DND-41 (cell line): Measurements from ENCODE around the gene ZCCHC3.

Experiments used
- ATAC-seq: fragments of 200-7000 bp; cut with Tn5 transposase; 3 replicates; pipeline ENCODE4 v1.9.1; 2021; ENCODE audit warnings: low read depth; ENCODE audit not compliant: insufficient read depth
- DNase-seq: peaks from one replicate; pipeline ENCODE4 v3.0.0-alpha.2; 2020
- H2AFZ ChIP-seq: 2 replicates; pipeline ENCODE4 v1.6.0; 2012; ENCODE audit warnings: low read depth, low read length
- H3K27ac ChIP-seq: 2 replicates; pipeline ENCODE4 v1.5.1; 2012; ENCODE audit warnings: low read length, inconsistent platforms
- H3K27me3 ChIP-seq: fragments of 200-600 bp; sonication (generic); 2 replicates; pipeline ENCODE4 v1.6.0; 2012; ENCODE audit warnings: low read length, mild to moderate bottlenecking, inconsistent platforms; ENCODE audit not compliant: insufficient read depth, poor library complexity
- H3K36me3 ChIP-seq: 2 replicates; pipeline ENCODE4 v1.5.1; 2012; ENCODE audit warnings: low read length, inconsistent platforms; ENCODE audit not compliant: insufficient read depth
- H3K4me1 ChIP-seq: 2 replicates; pipeline ENCODE4 v1.5.1; 2012; ENCODE audit warnings: mild to moderate bottlenecking, low read length; ENCODE audit not compliant: insufficient read depth
- H3K4me2 ChIP-seq: 2 replicates; pipeline ENCODE4 v1.6.0; 2012; ENCODE audit warnings: mild to moderate bottlenecking, moderate library complexity, low read length, inconsistent platforms; ENCODE audit not compliant: insufficient read depth
- H3K4me3 ChIP-seq, 2 experiments: fragments of 200-600 bp in 1 of 2; shearing (Covaris generic) in 1 of 2; 2 replicates each; pipeline ENCODE4 v1.5.1; 2012 to 2016; ENCODE audit warnings: inconsistent platforms in 2 of 2, low read length in 2 of 2, mild to moderate bottlenecking in 2 of 2, low read depth in 1 of 2, moderate library complexity in 1 of 2
- H3K79me2 ChIP-seq: 2 replicates; pipeline ENCODE4 v1.6.0; 2012; ENCODE audit warnings: low read length, inconsistent platforms; ENCODE audit not compliant: insufficient read depth
- H3K9ac ChIP-seq: 2 replicates; pipeline ENCODE4 v1.6.0; 2012; ENCODE audit warnings: low read depth, mild to moderate bottlenecking, inconsistent platforms, low read length, moderate library complexity
- H3K9me3 ChIP-seq: 2 replicates; pipeline ENCODE4 v1.5.1; 2012; ENCODE audit warnings: low read length, moderate library complexity, mild to moderate bottlenecking, inconsistent platforms; ENCODE audit not compliant: insufficient read depth, severe bottlenecking
- H4K20me1 ChIP-seq: 2 replicates; pipeline ENCODE4 v1.6.0; 2012; ENCODE audit warnings: low read length; ENCODE audit not compliant: insufficient read depth
- EZH2 ChIP-seq: IDR thresholded peaks from 3 replicates; pipeline ENCODE4 v1.6.1; 2012; ENCODE audit warnings: borderline replicate concordance, low read depth, mild to moderate bottlenecking, moderate library complexity, low read length, inconsistent platforms; ENCODE audit not compliant: severe bottlenecking
- TF ChIP-seq, protein P1 (sequence below): IDR thresholded peaks from 2 replicates; pipeline ENCODE4 v1.5.1; 2012; ENCODE audit warnings: borderline replicate concordance, low read length, moderate library complexity, mild to moderate bottlenecking; ENCODE audit not compliant: poor library complexity, severe bottlenecking; ENCODE audit errors: extremely low read depth

Gene ZCCHC3

DNA sequence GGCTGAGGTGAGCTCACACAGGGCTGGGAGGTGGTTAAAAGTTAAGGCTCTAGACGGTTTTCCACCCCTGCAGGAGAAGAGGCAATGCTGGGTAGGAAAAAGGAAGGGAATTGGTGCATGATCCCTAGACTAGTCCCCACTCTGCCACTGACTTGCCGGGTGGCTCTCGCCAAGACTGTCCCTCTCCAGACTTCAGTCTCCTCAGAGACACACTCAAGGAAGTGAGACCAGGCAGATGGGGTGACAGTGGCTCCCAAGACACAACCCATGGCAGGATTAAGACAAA, 19.9 kb upstream of the ZCCHC3 start:
- ATAC-seq = no peak
- Histone ChIP-seq H3K36me3 (peaks cover 51% of the 10 kb centered on the region), H2AFZ (no peak overlapping the region), H4K20me1 (no peaks in the 10 kb centered on the region), H3K27ac (no peak overlapping the region), H3K27me3 (no peaks in the 10 kb centered on the region), H3K4me1 (no peaks in the 10 kb centered on the region), H3K4me3 (no peak overlapping the region), H3K9ac (no peak overlapping the region), H3K79me2 (no peaks in the 10 kb centered on the region), H3K4me2 (no peak overlapping the region), H3K9me3 (no peaks in the 10 kb centered on the region)
- no peak for DNase-seq
- no peak for TF ChIP-seq EZH2
- TF ChIP-seq, protein P1, sequence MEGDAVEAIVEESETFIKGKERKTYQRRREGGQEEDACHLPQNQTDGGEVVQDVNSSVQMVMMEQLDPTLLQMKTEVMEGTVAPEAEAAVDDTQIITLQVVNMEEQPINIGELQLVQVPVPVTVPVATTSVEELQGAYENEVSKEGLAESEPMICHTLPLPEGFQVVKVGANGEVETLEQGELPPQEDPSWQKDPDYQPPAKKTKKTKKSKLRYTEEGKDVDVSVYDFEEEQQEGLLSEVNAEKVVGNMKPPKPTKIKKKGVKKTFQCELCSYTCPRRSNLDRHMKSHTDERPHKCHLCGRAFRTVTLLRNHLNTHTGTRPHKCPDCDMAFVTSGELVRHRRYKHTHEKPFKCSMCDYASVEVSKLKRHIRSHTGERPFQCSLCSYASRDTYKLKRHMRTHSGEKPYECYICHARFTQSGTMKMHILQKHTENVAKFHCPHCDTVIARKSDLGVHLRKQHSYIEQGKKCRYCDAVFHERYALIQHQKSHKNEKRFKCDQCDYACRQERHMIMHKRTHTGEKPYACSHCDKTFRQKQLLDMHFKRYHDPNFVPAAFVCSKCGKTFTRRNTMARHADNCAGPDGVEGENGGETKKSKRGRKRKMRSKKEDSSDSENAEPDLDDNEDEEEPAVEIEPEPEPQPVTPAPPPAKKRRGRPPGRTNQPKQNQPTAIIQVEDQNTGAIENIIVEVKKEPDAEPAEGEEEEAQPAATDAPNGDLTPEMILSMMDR = no peak

DNA sequence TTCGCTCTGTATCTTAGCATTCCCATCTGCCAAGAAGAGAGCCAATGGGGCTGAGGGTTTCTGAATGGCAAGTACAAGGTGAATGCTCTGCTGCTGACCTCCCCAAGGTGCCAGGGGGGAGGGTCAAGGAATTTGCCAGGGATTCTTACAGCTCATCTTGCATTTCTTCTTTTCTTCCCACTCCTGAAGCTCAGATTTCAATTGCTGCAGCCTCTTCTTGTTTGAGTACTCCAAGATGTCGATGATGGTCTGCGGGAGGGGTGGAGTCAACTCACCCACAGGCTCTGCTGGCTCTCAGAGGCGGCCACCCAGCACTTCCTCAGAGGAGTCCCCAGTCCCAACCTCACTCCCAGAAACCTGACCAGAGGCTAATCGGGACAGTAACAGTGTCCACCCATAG, 19.2 kb upstream of the ZCCHC3 start:
- ATAC-seq = no peak
- peaks cover 51% of the 10 kb centered on the region for H3K36me3 ChIP-seq
- no peak overlapping the region for H3K4me2 ChIP-seq
- no peak overlapping the region for H3K9ac ChIP-seq
- no peaks in the 10 kb centered on the region for H4K20me1 ChIP-seq
- H2AFZ ChIP-seq = no peak overlapping the region
- H3K27me3 ChIP-seq = no peaks in the 10 kb centered on the region
- no peak overlapping the region for H3K27ac ChIP-seq
- no peak for DNase-seq
- H3K79me2 ChIP-seq = no peaks in the 10 kb centered on the region
- TF ChIP-seq, protein P1 = no peak
- no peak for TF ChIP-seq EZH2
- H3K9me3 ChIP-seq = no peaks in the 10 kb centered on the region
- H3K4me1 ChIP-seq = no peaks in the 10 kb centered on the region
- no peak overlapping the region for H3K4me3 ChIP-seq

DNA sequence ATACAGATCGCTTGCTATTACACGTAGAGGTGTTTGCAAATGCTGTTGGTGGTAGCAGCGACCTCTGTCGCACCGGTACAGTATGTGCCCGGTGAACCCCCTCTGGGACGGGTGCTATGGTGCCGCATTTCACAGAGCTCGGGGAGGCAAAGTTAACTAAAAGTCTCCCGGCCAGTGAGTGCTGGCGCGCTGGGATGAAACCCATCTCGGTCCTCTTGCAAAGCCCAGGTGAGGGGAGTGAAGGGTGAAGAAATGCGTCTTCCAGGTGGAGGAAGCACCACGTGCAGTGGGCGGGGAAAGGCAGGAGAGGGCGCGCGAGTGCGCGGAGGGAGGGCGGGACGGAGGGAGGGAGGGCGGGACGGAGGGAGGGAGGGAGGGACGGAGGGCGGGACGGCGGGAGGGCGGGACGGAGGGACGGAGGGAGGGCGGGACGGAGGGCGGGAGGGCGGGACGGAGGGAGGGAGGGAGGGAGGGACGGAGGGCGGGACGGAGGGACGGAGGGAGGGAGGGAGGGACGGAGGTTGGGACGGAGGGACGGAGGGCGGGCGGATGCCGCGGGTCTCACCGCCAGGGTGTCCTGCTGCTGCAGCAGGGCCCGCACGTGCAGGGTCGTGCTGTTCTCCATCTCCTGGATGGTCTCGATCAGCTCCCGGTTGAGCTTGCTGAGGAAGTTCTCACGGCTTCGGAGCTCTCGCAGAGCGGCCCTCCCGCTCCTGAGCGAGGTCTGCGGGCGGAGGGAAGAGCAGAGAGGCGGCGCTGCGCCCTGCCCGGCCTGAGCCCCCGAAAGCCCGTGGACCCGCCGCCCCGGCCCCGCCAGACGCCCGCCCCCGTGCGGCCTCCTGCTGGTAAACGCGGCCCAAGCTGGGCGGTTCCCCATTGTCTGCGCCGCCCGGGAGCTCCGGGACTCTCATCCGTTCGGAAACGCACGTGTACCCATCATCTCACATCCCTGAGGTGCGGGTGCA, 18.5 kb upstream of the ZCCHC3 start:
- TF ChIP-seq EZH2 = no peak
- TF ChIP-seq, protein P1 = no peak
- Histone ChIP-seq H4K20me1 (no peaks in the 10 kb centered on the region), H3K36me3 (peaks cover 57% of the 10 kb centered on the region), H3K27me3 (no peaks in the 10 kb centered on the region), H3K4me1 (no peaks in the 10 kb centered on the region), H3K9ac (no peak overlapping the region), H3K4me3 (no peak overlapping the region), H3K9me3 (no peaks in the 10 kb centered on the region), H2AFZ (no peak overlapping the region), H3K79me2 (no peaks in the 10 kb centered on the region), H3K27ac (no peak overlapping the region), H3K4me2 (no peak overlapping the region)
- no peak for DNase-seq
- ATAC-seq = no peak
